ENCODE results near the gene DDX18.
A peak's percentile ranks its signal among the peaks of the same experiment; 100 is the strongest.

Gene DDX18

GRCh38 chr2:117835990-117836760, 21.7 kb downstream of the DDX18 start:
- peak; percentile 70 for DNase-seq

- no peak for DNase-seq
Measured at GRCh38 chr2:117845304-117845703, 30.8 kb downstream of the DDX18 start.

GRCh38 chr2:117850015-117850414, 35.5 kb downstream of the DDX18 start:
- DNase-seq, result no peak

GRCh38 chr2:117850461-117850860, 36.0 kb downstream of the DDX18 start:
- DNase-seq, result no peak

- DNase-seq, result no peak
Measured at GRCh38 chr2:117851969-117852368, 37.5 kb downstream of the DDX18 start.

- DNase-seq, result no peak
Measured at GRCh38 chr2:117853316-117853715, 38.8 kb downstream of the DDX18 start.

GRCh38 chr2:117853873-117854272, 39.4 kb downstream of the DDX18 start:
- DNase-seq, result no peak

- DNase-seq, result no peak
Measured at GRCh38 chr2:117854610-117855009, 40.1 kb downstream of the DDX18 start.

GRCh38 chr2:117855886-117856285, 41.4 kb downstream of the DDX18 start:
- no peak for DNase-seq

- no peak for DNase-seq
Measured at GRCh38 chr2:117856415-117857210, 42.1 kb downstream of the DDX18 start.

GRCh38 chr2:117858336-117858735, 43.8 kb downstream of the DDX18 start:
- DNase-seq, result no peak

- no peak for DNase-seq
Measured at GRCh38 chr2:117858892-117859531, 44.5 kb downstream of the DDX18 start.

- no peak for DNase-seq
Measured at GRCh38 chr2:117859532-117859911, 45.0 kb downstream of the DDX18 start.

- no peak for DNase-seq
Measured at GRCh38 chr2:117859924-117860647, 45.6 kb downstream of the DDX18 start.

GRCh38 chr2:117862459-117862858, 48.0 kb downstream of the DDX18 start:
- DNase-seq, result no peak

- DNase-seq, result no peak
Measured at GRCh38 chr2:117875786-117876185, 61.3 kb downstream of the DDX18 start.

- no peak for DNase-seq
Measured at GRCh38 chr2:117879003-117879402, 64.5 kb downstream of the DDX18 start.
